Measurements from ENCODE around the gene MTHFS.

MTHFS gene

GRCh38 chr15:79812541-79812940 lies 84.3 kb downstream of the MTHFS start:
- DNase-seq, result no peak

- DNase-seq, result no peak
These were observed 85.1 kb downstream of the MTHFS start for GRCh38 chr15:79811406-79812405.

GRCh38 chr15:79804838-79805237 lies 92.0 kb downstream of the MTHFS start:
- no peak for DNase-seq

- DNase-seq, result peak; percentile 68
These were observed 98.5 kb downstream of the MTHFS start for GRCh38 chr15:79798311-79798710.

Measured in hematopoietic multipotent progenitor cell treated with erythropoietin and hydrocortisone succinate and interleukin-3 and kit ligand, for 4 days (in vitro differentiated cells).